GM18868 (cell line): ENCODE data around the gene PTPRG.

Experiments used
- ATAC-seq: cut with Tn5 transposase; IDR thresholded peaks from one replicate; pipeline ENCODE4 v1.9.1; 2021; ENCODE audit warnings: mild to moderate bottlenecking, moderate library complexity; ENCODE audit not compliant: unreplicated experiment

Gene PTPRG

GRCh38 chr3:62193586-62194345 lies 632.4 kb downstream of the PTPRG start:
- ATAC-seq: no peak

GRCh38 chr3:62197350-62198012 lies 636.1 kb downstream of the PTPRG start:
- no peak for ATAC-seq

DNA sequence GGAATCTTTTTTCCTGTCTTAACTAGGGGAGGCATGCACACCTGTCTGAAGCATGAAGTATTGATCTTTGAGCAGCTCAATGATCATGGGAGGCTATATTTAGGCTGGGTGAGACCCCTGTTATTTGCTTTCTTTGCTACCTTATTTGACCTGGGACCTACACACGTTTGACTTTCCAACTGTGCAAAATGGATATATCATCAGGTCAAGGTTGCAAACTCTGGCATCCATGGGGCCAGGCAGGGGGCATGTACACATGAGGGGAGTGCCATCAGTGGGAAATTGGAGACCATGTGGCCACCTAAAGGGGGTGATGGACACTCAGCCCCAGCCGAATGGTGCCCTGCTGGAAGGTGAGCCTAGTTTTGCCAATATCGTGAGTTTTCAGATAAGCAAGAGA lies 637.8 kb downstream of the PTPRG start:
- no peak for ATAC-seq

DNA sequence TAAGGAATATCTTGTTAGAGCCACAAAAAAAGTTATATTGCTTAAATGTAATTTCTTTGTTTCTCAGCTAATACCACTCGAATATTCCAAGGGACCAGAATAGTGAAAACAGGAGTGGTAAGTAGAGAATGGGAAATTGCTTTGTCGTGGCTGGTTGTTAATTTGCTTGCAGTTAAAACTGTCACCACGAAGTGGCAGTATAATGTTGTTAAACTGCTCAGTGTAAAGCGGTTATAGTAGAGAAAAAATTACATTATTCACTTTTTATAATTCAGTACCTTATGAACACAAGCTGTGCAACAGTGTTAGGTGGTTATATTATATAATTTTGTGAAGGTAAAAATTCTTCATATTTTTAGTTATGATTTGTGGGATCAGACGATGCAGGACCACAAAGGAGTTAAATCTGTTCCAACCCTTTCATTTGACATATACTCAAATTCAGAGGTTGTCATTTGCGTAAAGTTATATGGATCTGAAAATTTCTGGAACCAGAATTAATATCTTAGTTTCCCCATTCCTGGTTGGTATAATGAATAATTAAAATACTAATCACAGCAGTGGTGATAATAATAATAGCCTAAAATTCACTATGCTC lies 640.2 kb downstream of the PTPRG start:
- ATAC-seq: no peak

- no peak for ATAC-seq
These were observed 641.8 kb downstream of the PTPRG start for GRCh38 chr3:62203152-62203551.

GRCh38 chr3:62203561-62203960 lies 642.2 kb downstream of the PTPRG start:
- ATAC-seq: no peak

DNA sequence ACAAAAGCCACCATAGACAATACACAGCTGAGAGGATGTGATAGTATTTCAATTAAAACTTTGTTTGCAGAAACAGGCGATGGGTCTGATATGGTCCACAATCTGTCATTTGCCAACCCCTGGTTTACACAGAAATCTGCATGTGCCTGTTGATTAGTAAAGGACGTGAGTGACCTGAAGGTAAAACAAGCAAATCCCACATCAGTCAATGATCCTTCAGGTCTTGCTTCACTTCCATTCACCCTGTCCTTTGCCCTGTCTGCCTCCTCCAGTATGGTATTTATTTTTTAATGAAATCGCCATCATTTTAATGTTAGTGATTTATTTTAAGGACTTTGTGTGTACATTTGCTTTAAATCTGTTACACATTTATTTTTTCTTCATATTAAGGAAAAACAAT lies 645.8 kb downstream of the PTPRG start:
- ATAC-seq: no peak

- no peak for ATAC-seq
These were observed 647.0 kb downstream of the PTPRG start for GRCh38 chr3:62208385-62208784.

- no peak for ATAC-seq
These were observed 647.7 kb downstream of the PTPRG start for GRCh38 chr3:62209101-62209500.

- ATAC-seq: no peak
These were observed 648.6 kb downstream of the PTPRG start for GRCh38 chr3:62210011-62210410.

DNA sequence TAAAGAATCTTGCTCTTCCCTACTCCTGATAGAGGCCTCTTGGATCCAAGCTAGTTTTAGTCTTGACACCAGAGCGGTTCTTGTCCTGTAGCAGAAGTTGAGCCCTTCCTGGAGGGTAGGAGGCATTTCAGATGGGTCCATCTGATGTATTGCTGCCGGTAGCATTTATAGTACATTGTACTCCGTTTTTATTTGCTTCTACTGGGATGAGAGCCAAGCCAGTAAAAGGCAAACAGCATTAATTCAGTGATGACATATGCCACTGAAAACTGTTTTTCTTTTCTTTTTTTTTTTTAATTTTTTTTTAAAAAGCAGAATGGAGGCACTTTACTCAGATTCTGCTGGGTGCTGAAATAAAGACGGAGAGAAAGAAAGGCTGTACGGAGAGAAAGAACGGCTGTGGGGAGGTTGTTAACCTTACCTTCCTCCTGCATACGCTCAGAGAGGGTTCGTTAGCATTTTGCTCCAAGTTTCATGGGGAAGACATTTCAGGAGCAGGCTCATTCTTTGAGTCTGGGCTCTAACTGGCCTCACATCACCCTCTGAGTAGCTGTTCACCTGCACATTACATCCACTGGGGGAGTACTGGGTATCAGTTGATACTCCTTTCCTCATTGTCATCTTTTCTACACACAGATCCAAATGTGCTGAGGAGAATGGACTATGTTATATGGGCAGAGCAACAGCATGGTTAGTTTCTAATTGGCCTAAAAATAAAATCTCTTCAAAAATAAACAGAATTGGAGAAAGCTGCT lies 650.5 kb downstream of the PTPRG start:
- ATAC-seq: no peak

- ATAC-seq: no peak
These were observed 653.5 kb downstream of the PTPRG start for GRCh38 chr3:62214850-62215249.

DNA sequence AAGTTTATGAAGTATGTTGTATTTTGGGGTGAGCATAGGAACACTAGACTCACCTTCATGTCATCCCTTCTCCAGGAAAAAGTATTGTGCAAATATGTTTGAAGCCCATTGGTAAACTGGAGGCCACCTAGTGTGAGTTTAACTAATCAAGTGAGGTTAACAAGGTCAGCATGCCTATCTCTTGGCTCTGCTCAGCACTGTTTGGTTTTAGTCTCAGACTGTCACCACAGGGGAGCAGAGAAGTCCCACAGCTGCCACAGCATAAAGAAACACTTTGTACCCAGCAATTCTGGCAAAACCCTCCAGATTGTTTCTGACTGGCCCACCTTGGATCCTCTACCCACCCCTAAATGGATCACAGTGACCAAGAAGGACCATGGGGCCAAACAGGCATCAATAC lies 659.2 kb downstream of the PTPRG start:
- no peak for ATAC-seq

- ATAC-seq: no peak
These were observed 663.7 kb downstream of the PTPRG start for GRCh38 chr3:62225051-62225450.

DNA sequence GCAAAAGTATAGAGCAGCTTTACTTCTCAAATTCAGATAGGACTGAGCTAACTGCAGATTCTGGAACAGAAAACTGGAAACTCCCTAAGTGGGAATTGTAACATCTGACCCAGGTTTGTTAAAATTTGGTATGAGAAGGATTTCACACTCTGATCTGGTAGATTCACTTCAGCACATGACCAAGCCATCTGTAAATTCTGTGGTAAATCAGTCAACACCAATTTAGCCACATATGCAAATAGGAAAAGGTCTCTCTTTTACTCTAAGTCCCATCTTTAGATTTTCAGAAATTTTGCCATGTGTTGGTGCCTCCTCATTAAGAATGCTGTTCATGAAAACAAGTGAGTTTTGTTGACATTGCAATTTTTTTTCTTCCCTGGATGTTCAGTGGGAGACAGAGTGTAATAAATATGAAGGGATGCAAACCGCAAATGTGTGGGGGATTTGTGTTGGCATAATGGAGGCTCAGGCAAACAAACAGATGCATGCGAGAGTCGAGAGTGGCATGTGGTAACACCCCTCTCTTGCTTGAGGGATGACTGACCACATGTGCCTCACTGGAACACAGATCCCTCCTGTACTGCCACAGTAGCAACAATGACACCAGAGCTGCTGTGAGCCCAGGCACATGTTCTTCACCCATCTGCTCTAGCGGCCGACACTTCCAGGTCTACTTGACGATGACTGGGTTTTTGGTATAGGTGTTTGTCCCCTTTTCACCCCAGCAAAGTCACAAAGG lies 665.4 kb downstream of the PTPRG start:
- no peak for ATAC-seq

DNA sequence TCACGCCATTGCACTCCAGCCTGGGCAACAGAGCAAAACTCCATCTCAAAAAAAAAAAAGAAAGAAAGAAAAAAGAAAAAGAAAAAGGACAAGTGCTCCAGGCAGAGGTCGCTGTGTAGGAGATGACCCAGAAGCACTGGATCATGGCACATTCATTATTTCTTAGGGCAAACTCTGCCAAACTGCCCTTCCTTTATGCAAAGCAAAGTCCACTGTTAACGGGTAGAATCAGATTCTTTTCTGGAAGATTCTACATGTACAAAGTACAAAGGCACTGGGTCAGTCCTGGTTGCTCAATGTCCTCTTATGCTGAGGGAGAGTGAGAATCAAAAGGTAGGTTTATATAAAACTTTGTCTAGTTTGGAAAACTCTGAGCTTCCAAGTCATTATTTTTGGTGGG lies 667.1 kb downstream of the PTPRG start:
- no peak for ATAC-seq

- ATAC-seq: no peak
These were observed 667.8 kb downstream of the PTPRG start for GRCh38 chr3:62229211-62229610.

GRCh38 chr3:62229908-62230307 lies 668.5 kb downstream of the PTPRG start:
- ATAC-seq: no peak

GRCh38 chr3:62233065-62233464 lies 671.7 kb downstream of the PTPRG start:
- ATAC-seq: no peak

- ATAC-seq: no peak
These were observed 674.6 kb downstream of the PTPRG start for GRCh38 chr3:62236016-62236415.
